Hippocampal formation (tissue), 2 donors: Measurements from ENCODE around the gene KLF7.
A peak's percentile ranks its signal among the peaks of the same experiment; 100 is the strongest.

Experiments used
- DNase-seq, 2 donors: peaks; one replicate each; lab custom pipeline; 2025; lab: John Stamatoyannopoulos, UW

Gene KLF7

DNA sequence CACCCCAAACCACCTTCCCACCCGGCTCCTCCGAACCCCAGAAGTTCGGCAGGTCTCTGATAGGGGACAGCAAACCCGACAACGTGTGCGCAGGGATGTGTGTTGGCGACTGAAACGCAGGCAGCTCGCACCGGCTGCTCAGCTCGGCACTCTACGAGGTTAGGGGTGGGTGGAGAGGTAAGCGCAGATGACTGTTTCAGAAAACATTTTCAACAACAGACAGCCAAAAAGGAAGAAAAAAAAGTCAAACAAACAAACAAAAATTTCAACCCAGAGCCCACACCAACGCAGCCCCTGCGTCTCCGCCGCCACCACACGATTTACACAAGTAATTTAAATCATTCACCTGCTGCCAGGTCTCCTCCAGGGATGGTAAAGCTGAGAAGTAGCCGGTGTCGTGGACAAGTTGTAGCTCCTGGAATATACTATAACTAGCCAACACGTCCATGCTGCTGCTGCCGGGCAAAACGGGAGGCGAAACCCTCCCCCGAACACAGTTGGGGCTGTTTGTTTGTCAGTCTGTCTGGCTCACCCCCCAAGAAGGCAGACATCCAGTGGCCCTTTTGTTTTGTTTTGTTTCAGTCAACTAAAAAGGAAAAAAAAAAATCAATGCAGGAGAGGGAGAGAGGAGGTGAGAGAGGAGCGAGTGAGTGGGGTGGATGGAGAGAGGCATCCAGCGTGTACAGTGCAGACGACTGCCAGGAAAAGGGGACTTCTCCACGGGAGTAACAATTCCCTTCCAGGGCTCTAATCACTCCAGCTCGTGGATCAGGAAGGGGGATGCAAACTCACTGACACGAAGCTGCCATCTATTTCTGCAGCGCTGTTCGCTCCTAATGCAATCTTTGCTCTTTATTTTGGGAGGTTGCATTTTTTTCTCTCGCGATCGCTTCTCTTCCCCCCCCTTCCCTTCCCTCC lies at the start of gene KLF7:
Gene KLF7 (minus strand): TSS at position 828 of the 918 bp plus-strand sequence. CDS start 380 bp downstream, at position 448.
- peak; percentile 80 to 93 for DNase-seq

DNA sequence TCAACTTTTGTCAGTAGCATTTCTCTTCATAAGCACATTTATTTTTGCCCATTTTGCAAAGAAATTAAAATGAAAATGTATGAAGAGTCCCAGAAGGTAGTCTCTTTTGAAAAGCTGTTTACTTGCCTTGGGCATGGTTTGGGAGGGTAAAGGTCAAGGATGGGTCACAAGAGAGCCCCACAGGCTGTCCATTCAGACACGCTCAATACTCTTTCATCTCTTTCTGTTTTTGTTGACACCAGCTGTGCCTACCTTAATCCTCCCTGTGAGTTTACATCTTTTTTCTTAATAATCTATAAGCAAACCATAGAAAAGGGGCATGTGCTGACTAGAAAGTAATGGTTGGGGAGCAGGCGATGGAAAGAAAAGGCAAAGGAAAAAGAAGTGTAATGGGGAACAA lies 49.6 kb upstream of the KLF7 start:
- DNase-seq, result no peak

DNA sequence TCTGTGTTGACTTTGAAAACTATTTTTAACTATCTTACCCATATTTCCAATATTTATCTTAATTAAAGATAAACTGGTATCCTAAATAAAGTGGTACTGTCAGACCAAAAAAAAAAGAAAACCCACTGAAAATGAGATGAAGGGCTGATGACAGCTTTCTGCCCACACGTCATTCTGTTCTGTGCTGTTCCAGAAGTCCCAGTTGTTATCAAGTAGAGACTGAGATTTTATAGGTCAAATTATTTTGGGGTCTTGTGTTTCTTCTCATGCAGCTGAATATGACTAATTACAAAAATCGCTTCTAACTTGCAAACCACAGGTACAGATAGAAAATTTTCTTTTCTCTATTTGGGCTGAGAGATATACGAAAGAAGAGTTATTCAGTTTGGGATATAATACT lies 48.7 kb upstream of the KLF7 start:
- DNase-seq, result no peak

DNA sequence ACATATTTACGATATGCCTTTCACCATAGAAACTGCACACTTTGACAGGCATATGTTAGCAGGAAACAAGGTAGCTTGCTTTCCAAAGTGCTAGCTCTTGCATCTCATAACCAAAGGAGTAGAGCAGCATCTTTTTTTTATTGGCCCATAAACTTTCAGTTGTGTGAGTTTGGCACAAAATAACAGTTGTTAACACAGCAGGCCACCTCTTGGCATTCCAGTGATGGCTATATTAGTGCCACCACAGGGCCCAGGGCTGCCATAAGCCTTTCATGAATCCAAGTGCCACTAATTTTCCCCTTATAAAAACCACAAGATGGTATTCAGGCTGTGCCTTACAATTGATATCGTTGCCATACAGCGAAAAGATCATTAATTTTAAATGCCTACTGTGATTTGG lies 40.3 kb upstream of the KLF7 start:
- no peak for DNase-seq

DNA sequence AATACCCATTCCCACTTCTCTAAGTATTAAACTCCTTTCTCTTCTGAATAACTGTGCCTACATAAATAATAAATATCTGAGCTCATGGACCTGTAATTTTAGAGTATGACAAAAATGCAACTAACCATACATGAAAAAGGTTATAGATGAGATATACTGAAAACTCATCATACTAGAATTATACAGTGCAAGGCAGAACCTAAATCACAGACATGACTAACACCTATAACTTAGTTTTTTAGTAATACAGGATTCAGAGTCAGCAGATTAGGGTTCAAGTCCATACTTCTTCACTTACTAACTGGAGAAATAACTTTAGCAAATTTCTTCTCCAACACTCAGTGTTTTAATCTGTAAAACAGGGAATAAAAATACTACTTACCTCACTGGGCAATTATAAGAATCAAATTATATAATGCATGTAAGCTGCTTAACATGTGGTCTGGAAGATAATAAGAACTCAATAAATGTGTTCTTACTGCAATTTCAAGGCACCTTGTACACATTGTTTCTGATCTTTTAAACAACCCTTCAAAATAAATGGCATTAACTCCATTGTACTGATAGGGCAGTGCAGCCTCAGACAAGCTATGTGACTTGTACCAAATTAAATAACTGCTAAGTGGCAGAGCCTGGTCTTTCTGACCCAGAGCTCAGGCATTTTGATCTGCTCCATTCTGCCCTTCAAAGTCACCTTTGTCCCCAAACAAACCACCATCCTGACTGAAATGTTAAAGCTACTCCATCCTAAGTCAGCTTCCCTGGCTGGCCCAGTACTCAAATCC lies 39.6 kb upstream of the KLF7 start:
- no peak for DNase-seq

DNA sequence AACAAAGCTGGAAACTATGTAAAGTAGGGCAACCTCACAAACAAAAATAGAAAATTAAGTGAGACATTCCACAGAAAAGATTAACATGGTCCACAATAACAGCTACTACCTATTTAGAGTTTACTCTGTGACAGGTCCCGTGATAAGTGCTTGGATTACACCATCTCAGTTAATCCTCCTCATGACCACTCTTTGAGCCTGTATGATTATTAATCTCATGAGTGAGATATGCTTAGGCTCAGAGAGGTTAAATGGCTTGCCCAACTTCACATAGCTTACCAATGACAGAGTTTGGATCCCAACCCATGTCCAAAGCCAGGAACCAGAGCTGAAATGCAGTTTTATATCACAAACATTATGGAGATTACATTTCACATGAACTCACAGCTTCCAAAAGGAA lies 37.3 kb upstream of the KLF7 start:
- no peak for DNase-seq

DNA sequence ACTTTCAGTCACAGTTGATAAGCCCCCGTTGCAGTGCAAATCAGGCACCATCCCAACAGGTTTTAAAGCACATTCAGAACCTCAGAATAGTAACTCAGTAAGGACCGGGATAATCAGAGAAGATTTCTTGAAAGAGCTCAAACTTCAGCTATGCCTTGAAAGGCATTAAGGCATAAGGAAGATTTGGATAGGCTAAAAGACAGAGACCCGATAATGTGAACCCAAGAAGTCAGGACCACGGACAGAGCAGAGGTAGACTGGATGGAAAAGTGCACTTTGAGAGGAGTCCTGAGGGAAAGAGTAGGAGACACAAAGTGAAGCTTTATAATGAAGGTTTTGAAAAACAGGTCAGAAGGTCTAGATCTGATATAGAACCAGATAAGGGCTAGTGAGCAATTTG lies 36.9 kb upstream of the KLF7 start:
- DNase-seq, result no peak

DNA sequence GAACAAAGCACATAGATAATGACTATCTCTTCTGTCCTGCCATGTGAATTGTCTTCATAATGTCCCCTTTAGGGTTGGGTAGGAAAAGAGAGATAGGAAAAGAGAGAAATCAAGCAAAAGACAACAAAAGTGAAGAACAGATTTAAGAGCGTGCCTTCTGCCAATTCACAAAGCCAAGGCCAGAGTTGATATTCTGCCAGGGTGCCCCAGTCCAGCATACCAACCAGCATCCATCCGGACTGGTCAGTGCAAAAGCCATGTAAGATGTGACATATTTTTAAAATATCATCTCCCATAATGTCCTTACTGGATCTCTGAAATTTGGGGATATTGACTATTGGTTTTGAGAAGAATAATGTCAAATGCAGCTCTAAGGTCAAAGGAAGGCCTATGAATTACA lies 35.7 kb upstream of the KLF7 start:
- DNase-seq, result no peak

DNA sequence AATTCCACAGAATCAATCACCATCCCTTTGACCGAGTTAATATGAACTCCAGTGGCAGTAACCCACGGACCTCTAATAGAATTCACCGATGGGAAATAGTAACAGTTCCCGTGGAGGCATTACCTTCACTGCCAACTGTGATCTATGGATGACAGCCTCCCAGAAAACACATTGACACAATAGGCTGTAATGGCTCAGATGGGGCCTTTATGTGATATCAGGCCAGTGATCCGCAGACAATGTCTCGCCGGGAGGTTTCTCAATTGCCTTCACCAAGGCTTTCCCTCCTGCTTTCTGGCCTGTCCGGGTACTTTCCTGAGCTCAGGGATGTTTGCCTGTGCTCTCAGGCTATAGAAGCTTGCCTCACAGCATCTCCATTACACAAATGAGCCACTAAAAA lies 34.4 kb upstream of the KLF7 start:
- no peak for DNase-seq

DNA sequence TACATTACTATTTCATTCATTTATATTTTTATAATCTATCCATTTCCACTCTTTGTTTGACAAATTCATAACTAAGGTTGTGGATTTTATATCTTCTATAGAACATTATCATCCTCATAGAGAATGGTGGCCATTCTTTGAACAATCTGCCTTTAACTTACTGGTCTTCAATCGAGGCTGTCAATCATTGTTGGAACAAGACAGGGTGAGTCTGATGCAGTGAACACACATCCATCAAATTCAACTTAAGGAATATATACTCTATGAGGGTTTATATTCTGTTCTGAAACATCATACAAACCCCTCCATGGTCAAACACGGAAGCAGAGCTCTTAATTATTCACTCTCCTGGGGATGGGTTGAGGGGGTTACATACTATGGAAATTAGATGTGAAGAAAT lies 28.3 kb upstream of the KLF7 start:
- DNase-seq, result no peak

DNA sequence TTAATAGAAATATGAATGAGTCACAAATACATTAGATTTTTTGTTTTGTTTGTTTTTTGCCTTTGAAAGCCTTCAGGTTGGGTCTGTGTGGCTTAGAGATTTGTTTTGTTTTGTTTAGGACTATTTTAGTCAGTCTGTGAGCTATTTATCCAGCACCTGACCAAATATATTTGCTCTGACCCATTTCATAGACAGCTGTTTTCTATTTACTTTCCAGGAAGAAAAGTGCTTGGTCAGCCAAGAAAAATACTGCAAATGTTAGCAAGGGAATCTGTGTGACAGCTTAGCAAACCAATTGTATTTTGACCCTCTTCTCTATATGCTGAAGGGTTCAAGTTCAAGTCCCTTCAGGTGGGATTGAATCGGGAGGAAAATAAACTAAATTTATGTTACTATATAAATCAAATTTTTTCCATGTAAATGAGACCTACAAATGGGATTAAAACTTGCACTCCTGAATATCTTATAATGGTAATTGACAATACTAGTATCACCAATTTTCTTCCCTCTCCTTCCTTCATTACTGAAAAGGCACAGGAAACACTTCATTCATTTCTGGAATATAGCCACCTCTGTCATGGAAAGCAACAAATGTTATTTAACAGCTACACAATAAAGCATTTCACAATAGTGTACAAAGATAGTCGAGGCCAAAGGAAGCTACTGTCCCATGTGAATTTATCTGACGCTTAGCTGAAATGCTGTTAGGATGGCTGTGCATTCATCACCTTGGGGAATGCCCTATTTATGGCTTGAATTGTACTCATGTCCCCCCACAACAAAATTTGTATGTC lies 23.1 kb upstream of the KLF7 start:
- DNase-seq, result no peak

DNA sequence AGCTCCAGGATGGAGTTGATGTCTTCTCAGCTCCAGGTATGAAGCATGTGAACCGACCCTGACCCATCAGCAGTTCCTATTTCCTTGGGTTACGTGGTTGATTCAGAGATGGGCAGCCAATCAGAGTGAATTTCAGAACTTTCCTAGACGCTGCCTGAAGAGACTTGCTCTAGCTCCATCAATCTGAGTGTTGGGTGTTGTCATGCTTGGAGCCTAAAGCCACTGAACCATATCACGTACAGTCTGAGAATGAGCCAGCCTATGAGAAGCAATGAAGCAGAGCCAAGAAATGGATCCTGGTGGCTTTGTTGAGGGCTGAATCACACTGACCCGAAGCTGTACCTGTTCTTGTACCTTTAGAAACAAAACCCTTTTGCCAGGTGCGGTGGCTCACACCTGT lies 19.6 kb upstream of the KLF7 start:
- DNase-seq, result no peak

DNA sequence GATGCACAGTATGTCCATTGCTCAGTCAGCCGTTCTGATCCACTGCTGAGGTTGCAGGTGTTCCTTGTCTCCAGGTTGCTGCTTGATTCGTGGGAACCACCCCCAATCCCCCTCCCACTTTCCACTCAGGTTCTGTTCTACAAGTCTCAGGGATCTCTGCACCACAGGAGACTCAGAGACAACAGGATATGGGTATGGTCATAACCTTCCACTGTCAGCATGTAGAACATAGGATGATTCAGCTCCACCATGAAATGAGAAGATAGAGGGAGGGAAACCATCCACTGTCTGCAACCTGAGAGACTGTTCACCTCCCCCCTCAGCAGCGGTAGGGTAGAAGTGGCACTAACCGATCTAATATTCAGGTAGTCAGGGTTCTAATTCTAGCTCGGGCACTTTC lies 19.0 kb upstream of the KLF7 start:
- no peak for DNase-seq

DNA sequence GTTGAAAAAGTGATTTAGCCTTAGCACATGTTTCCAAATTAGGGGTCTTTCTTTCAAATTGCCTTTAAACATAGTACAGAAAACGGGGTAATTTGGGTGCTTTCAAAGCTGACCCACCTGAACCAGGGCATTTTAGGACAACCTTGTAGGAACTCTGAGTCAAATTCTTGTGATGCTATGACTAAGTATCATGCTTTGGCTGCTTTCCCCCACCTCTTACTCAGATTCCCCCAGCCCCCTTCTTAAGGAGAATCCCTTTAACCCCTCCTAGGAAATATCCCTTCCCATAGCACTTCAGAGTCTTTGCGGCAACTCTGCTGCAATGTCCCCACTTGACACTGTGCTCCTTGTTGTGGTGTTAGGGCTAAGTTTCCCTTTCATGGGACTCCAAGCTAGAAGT lies 18.6 kb upstream of the KLF7 start:
- DNase-seq, result no peak

DNA sequence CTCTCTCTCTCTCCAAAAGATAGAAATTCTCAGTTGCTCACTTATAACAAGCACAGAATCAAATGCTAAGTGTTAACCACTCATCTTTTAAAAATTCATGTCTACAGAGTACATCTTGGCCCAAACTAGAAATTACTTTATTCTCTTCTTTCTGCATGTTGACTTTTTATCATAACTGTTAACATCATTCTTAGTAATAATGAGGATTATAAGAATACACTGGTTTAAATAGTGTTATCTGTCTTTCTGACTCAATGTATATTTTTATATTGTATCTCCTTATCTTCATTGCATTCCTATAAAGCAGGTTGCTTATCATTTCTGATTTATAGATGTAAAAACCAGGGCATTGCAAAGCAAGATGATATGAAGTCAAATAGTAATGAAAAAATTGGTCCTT lies 17.8 kb upstream of the KLF7 start:
- no peak for DNase-seq

DNA sequence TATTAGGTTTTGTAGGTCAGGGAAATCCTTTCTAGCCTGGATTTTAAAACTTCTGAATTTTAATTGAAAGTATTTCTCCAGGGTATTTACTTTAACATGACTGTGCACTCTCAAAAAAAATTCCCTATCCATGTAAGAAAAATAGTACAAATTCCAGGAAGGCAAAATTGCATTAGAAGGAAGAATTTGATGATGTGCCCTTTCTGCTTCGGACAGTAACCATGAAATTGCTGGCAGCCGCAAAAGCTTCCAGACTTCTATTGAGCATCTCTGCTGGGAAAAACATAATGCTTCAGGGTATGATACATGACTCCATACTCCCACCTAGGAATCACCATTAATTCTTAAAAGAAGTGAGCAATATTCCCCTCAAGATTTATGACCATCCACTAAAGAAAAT lies 17.2 kb upstream of the KLF7 start:
- no peak for DNase-seq

DNA sequence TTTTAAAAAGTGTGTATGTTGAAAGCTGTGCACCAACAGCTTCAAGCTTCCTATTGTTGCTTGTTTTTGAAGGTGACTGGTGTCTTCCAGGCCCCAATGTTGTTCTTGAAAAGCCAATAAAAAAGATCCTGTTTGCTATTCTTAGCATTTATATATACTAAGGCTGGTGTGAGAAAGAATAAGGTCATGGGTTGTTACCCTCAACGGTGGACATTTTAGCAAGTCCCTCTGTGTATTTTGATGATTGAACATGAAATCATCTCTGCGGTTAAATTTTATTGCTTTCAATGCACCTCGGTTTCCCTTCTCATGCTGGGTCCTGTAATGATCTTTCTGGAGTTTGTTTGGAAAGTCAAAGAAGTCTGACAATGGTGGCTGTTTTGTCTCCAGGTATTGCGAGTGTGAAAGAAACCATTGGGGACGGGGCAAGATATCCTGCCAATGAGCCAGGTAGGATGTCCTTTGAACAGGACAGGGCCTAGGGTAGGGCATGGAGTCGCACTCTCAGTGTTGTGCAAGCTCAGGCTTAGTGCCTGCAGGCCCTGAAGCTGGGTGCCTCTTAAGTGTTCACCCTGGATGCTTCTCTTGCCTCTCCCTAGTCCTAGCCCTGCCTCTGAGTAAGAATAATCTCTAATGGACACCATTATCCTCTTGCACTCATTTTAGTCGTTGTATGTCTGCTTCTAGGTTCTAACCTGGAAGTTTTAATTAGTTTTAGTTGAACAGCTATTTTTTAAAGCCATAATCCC lies 16.0 kb upstream of the KLF7 start:
- no peak for DNase-seq

DNA sequence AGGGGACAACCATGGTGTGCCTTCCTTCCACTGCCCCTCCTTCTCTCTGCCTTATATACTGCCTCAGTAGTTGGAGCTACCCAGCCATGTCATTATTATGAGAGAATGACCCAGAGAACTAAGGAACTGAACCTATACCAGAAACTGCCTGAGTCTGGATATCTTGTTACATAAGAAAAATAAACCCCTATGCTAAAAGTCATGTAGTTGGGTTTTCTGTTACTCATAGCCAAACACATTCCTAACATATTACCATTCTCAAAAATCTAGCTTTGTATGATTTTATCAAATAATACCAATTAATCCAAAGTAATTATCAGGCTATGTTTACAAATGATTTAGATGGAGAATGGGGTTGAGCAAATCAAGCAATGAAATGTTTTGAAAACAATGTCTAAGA lies 15.0 kb upstream of the KLF7 start:
- DNase-seq, result no peak

DNA sequence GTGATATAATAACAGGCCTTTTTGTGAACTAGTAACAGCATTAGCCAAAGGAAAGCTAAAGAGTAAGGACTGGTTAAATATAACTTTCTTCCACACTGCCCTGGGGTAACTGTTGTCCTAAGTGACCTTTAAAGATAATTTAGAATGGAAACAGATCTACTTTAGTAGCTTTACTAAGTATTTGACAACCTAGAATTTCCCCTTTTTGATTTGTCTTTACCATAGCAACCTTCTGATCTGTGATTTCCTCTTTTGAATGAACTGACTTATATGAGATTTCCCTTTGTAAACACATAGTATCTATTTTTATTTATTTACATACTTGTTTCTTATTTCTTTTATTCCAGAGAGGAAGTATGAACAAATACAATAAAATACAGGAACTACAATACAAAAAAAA lies 10.5 kb upstream of the KLF7 start:
- DNase-seq, result no peak

DNA sequence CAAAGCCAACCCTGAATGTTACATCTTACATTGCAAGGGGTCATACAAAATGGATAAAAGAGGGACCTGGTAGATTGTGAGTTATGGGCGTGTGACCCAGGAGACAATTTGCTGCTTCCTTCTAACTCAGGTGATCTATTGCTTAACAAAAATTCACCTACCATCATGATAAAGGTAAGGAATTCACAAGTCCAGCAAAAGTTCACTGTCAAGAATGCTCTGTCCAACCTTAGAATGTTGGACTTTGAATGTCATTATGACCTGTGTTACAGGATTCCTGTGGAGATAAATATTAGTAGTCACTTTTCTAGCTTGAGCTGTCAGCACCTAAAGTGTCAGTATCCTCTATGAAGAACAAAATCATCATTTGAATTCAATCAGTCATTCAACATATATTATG lies 7.9 kb upstream of the KLF7 start:
- DNase-seq, result no peak

DNA sequence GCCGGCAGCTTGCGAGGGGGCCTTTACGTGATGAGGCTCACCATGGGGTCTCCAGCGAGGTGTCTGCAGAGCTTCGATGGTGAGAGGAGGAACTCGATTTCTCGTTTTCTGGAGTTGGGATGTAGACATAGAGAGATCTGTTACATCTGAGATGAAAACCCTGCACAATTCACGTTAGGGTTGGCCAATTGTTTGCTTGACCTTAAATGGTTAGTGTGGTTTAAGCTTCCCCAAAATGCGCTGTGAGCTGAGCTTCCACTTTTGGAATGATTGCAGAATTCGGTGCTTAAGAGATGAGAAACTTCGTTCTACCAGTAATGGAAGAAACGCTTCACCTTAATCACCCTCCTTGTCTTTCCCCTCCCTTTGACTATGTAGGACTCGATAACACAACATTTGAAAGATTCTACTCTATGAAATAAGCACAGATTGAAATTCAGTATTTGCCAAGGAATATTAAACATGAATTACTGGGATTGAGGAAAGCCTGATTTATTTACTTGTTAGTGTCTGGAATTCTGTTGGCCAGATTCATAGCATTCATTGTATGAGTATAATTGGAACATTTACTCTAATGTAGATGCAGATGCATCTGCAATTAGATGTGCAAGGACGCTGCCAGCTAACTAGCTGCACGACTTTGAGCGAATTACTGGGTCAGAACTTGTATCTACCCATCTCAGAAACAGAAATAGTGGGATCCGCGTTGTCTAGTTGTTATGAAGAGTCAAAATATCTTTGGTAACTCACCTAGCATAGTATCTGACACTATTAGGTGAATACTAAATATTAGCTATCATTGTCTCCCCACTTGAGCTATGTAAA lies 1.6 kb upstream of the KLF7 start:
- DNase-seq, result peak in 1 of 2 donors; percentile 61
